ENCODE results near the gene LAMA1. TPM values are rescaled to one million over a fixed set of nuclear protein-coding genes. Genes with fewer than 3 reads are reported as not detected.

LAMA1 gene
- total RNA-seq, 2 donors from 2014 or later, result not detected

DNA sequence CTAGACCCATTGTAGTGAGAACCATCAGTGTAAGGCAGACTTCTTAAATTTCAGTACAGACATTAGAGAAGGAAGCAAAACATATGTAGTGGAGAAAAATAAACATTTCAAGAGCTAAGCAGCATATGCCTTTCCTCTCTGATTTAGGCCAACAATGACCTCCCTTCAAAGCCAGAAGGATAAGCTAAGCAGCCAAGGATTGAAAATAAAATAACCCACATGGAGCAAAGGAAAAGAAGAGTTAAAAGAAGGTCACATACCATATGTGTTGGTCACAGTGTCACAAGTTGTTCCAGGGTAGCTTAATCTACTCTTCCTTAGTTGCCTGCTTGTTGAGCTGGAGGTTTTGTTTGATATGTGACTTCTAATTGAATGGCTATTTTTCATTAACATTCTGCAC lies 15.6 kb upstream of the LAMA1 start:
- no peak for ATAC-seq (replicated peaks)
- no peaks in the 10 kb centered on the region for H3K27me3 Mint-ChIP-seq
- H3K4me1 Mint-ChIP-seq, result no peaks in the 10 kb centered on the region
- no peaks in the 10 kb centered on the region for H3K36me3 Mint-ChIP-seq (ENCODE audit: low read depth)
- peaks cover 8% of the 10 kb centered on the region for H3K9me3 Mint-ChIP-seq
- no peak overlapping the region for H3K27ac Mint-ChIP-seq
- H3K4me3 Mint-ChIP-seq, result no peak overlapping the region

DNA sequence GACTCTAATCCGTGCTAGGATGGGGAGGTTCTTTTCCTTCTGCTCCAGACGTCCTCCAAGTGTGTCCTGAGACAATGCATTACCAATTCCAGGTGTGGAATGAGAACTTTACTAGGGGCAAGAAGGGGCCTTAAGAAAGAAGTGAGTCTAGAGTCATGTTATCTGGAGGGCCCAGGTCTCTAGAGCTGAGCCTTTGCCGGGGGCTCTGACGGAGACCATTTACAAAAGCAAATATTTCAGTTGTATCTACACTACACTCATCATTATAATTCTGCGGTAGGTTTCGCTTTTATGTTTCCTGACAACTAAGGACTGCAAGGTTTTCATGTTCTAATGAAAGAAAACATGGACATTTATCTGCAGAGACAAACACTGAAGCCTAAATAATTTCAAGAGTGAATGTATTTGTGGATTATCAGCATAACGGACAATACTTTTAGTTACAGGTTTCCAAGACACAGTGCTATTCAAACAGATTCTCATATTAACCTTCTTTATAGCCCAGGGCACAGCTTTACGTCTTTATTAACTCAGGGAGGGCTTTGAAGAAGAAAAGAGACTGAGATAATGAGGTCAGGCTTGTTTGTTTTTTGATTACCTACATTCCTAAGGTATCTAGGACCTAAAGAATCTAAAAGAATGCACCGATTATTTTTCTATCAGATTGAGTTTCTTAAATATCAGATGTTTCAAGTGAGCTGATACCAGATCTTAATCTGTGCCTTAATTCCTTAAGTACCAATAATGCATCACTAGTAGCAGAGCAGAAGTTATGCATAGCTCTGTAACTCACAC lies 15.0 kb upstream of the LAMA1 start:
- Mint-ChIP-seq H3K27me3 (no peaks in the 10 kb centered on the region), H3K9me3 (peaks cover 8% of the 10 kb centered on the region), H3K27ac (no peak overlapping the region), H3K4me1 (no peaks in the 10 kb centered on the region), H3K36me3 (ENCODE audit: low read depth) (no peaks in the 10 kb centered on the region), H3K4me3 (no peak overlapping the region)
- ATAC-seq (replicated peaks), result no peak

DNA sequence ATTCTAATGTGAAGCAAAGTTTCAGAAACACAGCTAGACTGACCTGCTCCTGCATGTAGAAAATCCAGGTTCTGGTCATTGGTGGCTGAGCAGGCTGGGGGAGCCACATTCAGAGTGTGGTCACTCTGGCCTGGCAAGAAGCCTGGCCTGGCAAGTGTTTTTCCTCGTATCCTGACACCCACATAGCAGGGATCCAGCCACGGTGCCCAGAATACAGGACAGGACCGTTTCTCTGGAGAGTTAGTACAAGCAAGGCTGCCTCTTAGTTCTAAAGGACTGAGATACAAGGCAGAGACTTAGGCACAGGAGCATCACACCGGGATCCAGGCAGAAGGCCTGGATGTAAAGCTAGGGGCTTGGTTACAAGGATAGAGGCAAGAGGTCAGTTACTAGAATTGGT lies 4.8 kb upstream of the LAMA1 start:
- no peak overlapping the region for H3K27ac Mint-ChIP-seq
- H3K4me1 Mint-ChIP-seq, result no peaks in the 10 kb centered on the region
- H3K27me3 Mint-ChIP-seq, result peaks cover 6% of the 10 kb centered on the region
- no peak for ATAC-seq (replicated peaks)
- no peaks in the 10 kb centered on the region for H3K36me3 Mint-ChIP-seq (ENCODE audit: low read depth)
- H3K4me3 Mint-ChIP-seq, result no peak overlapping the region
- H3K9me3 Mint-ChIP-seq, result peaks cover 3% of the 10 kb centered on the region

DNA sequence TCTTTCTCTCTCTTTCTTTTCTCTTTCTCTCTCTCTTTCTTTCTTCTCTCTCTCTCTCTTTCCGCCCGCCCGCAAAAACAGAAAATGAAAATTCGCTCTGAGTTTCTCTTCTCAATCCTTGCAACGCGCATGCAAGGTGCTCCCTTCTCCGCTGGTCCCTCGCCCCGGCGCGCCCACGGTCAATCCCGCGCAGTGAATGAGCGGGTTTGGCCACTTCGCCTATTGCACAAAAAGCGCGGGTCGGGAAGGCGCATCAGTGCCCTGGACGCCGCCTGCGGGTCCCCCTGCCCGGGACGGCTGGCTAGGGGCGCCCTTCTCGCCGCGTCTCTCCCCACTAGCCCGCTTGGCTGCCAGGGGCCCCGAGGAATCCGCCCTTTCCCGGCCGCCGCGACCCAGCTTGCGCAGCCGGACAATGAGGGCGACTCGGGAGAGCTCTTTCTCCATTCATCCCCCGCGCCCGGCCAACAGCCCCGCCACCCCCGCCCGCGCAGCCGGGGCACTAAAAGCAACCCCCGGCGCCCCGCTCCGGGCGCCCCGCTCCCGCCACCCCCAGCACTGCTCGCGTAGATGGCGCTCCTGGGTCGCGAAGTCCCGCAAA lies 706 bp downstream of the LAMA1 start:
- peaks cover 8% of the 10 kb centered on the region for H3K4me1 Mint-ChIP-seq
- ATAC-seq (replicated peaks), result no peak
- H3K27ac Mint-ChIP-seq, result no peak overlapping the region
- H3K9me3 Mint-ChIP-seq, result peaks cover 8% of the 10 kb centered on the region
- peak overlapping the region; percentile 45 for H3K4me3 Mint-ChIP-seq
- peaks cover 30% of the 10 kb centered on the region for H3K27me3 Mint-ChIP-seq
- H3K36me3 Mint-ChIP-seq (ENCODE audit: low read depth), result peaks cover 6% of the 10 kb centered on the region

DNA sequence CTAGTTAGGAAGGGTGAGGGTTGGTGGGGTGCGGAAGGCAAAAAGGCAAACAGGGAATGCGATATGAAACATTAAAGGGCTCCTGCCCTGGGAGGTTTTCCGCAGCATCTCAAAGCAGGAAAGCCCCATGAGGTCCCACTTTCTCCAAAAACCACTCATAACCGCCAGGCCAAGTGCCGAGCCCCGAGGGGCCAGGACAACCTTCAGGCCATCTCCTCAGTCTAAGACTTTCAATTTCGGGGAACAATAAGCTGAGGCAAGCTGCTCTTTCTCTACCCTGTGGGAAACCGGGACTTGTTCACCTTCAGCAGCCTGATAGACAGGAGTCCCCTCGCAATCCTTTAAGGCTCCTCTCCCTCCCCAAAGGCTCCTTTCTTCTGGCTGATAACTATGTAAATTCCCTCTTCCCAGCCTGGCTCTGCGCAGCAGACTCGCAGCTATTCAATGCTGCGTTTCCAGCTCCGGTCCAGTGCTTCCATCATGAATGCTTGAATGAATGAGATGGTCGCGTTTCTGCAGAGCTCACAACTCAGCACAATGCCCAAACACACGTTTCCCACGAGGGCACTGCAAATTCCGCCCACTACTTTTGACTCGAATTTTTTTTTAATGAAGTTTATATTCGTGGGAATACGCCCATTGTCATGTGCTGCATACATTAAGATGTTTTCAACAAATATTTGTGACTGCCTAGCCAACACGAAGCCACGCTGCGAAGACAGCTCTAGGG lies 1.4 kb downstream of the LAMA1 start:
- Mint-ChIP-seq H3K27me3 (peaks cover 30% of the 10 kb centered on the region), H3K4me1 (peaks cover 8% of the 10 kb centered on the region), H3K9me3 (peaks cover 8% of the 10 kb centered on the region), H3K4me3 (peak overlapping the region; percentile 45), H3K27ac (no peak overlapping the region), H3K36me3 (ENCODE audit: low read depth) (peaks cover 6% of the 10 kb centered on the region)
- ATAC-seq (replicated peaks), result no peak

DNA sequence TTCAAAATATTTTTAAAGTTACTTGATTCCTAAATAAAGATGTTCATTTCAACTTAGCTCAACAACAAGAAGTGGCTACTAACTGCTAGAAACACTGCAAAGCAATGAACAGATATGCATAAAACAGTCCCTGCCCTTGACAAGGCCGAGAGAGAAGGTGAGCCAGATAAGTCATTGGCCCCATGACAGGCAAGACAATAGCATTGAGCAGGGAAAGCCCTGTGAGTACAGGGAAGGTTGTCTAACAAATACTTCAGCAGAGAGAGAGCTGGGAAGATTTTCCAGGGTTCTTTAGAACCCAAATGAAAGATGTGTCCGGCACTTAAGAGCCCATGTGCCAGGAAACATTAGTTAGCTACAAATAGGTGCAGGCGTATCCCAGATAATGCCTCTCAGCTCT lies 4.7 kb downstream of the LAMA1 start:
- peaks cover 6% of the 10 kb centered on the region for H3K36me3 Mint-ChIP-seq (ENCODE audit: low read depth)
- H3K4me1 Mint-ChIP-seq, result peaks cover 8% of the 10 kb centered on the region
- peaks cover 11% of the 10 kb centered on the region for H3K9me3 Mint-ChIP-seq
- no peak overlapping the region for H3K4me3 Mint-ChIP-seq
- H3K27ac Mint-ChIP-seq, result no peak overlapping the region
- peaks cover 28% of the 10 kb centered on the region for H3K27me3 Mint-ChIP-seq
- no peak for ATAC-seq (replicated peaks)

DNA sequence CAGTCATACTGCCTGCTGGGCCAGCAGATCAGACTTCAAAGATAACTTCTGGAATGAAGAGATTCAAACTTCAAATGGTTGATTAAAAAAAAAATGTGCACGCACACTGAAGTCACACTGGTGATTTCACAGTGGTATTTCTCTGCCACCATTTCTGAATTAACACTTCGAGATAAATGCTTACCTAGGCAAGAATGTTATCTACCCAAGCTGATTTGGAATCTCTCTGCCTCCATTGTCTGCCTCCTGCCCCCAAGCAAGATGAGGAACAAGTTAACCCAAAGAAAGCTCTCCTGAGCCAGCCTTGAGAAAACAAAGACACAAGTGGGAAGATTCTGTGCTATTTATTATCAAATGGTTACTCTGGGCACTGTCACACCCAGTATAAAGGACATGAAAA lies 6.5 kb downstream of the LAMA1 start:
- peaks cover 11% of the 10 kb centered on the region for H3K9me3 Mint-ChIP-seq
- peaks cover 2% of the 10 kb centered on the region for H3K4me1 Mint-ChIP-seq
- H3K27me3 Mint-ChIP-seq, result peaks cover 21% of the 10 kb centered on the region
- H3K27ac Mint-ChIP-seq, result no peak overlapping the region
- ATAC-seq (replicated peaks), result no peak
- peaks cover under 1% of the 10 kb centered on the region for H3K36me3 Mint-ChIP-seq (ENCODE audit: low read depth)
- no peak overlapping the region for H3K4me3 Mint-ChIP-seq

DNA sequence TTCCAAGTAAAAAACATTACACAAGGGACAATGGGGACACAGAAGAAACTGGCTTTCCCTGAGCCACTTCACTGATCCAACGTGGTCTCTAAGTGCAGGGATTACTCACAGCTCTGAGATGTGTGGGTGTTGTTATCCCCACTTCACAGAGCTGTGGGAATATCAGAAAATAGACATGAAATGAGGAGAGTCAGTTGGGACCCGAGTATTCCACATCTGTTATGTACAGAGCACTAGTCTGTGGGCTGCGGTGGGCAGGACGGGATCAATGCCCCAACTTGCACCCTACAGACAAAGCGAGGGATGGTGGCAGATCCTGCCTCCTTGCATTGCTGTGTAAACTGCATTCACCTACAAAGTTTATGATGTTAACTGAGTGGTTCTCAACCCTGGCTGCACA lies 11.7 kb downstream of the LAMA1 start:
- Mint-ChIP-seq H3K9me3 (peaks cover 6% of the 10 kb centered on the region), H3K36me3 (ENCODE audit: low read depth) (no peaks in the 10 kb centered on the region), H3K4me1 (no peaks in the 10 kb centered on the region), H3K27ac (no peak overlapping the region), H3K27me3 (peaks cover 4% of the 10 kb centered on the region), H3K4me3 (no peak overlapping the region)
- ATAC-seq (replicated peaks), result no peak

DNA sequence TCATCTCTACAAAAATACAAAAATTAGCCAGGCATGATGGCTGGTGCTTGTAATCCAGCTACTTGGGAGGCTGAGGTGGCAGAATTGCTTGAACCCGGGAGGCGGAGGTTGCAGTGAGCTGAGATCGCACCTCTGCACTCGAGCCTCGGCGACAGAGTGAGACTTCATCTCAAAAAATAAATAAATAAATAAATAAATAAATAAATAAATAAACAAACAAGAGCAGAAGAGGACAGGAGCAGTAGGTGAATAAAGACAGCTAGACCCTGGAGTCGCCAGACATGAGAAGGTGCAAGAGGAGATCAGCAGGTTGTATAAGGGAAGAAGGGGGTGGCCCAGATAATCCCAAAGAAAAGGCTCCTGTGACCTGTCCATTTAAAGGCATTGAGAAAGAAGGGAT lies 12.3 kb downstream of the LAMA1 start:
- Mint-ChIP-seq H3K27ac (no peak overlapping the region), H3K27me3 (peaks cover 4% of the 10 kb centered on the region), H3K36me3 (ENCODE audit: low read depth) (no peaks in the 10 kb centered on the region), H3K4me3 (no peak overlapping the region), H3K4me1 (no peaks in the 10 kb centered on the region), H3K9me3 (peaks cover 6% of the 10 kb centered on the region)
- ATAC-seq (replicated peaks), result no peak

DNA sequence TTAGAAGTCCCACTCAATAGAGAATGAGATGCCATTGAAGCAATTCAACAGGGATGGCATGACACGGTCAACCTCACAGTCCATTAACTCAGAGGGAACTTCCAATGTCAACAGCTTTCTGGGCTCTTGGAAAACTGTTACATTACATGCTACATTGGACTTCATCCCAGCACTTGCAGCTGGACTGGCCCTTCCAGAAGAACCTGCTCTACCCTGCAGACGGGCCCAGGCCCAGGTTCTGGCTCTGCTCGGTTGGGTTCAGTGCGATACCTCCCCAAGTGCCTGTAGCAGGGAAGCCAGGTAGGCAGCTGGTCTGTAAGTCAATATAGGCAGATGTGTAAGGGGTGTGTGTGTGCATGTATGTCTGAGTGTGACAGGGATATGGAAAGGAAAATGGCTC lies 12.9 kb downstream of the LAMA1 start:
- no peaks in the 10 kb centered on the region for H3K36me3 Mint-ChIP-seq (ENCODE audit: low read depth)
- no peak for ATAC-seq (replicated peaks)
- no peak overlapping the region for H3K27ac Mint-ChIP-seq

DNA sequence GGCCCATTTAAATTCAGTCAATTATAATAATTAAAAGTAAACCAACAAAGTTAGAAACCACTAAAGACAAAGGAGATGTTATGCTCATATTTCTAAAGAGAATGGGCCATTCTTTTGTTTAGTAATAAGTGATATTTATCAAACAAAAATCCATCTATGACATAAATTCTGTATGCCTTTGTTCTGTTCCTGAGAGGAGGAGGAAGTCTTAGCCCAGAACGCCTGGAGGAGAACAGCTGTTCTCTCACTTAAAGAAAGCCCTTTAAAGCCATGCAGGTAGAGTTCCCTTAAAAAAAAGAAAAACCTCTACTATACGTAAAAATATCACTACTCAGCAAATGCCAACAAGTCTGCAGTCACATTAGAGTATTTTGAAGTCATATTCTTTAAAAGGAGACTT lies 15.5 kb downstream of the LAMA1 start:
- Mint-ChIP-seq H3K36me3 (ENCODE audit: low read depth) (no peaks in the 10 kb centered on the region), H3K9me3 (peaks cover 3% of the 10 kb centered on the region), H3K27me3 (no peaks in the 10 kb centered on the region), H3K27ac (no peak overlapping the region), H3K4me1 (no peaks in the 10 kb centered on the region), H3K4me3 (no peak overlapping the region)
- ATAC-seq (replicated peaks), result no peak

More for the DNA sequence above, 12.9 kb downstream of the LAMA1 start:
- Mint-ChIP-seq H3K4me3 (no peak overlapping the region), H3K4me1 (no peaks in the 10 kb centered on the region), H3K27me3 (peaks cover 4% of the 10 kb centered on the region), H3K9me3 (peaks cover 6% of the 10 kb centered on the region)

DNA sequence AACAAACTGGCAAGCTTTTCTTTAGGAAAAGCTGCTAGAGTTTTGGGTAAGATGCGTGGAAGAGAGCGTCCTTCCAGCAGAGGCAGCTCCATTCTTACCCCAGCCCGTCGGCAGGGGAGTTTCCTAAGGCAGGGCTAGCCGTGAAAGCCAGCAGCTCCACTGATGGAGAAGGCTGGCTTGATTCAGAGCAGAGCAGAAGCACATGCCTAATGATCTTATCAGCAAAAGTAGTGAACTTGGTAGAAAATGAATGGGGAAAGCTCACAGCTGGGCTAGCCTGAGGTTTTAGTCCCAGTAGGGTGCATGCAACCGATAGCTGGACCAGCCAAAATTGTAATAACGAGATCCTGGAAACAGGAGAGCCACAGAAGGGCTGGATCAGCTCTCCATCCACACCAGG lies 20.8 kb downstream of the LAMA1 start:
- Mint-ChIP-seq H3K9me3 (peaks cover 3% of the 10 kb centered on the region), H3K36me3 (ENCODE audit: low read depth) (no peaks in the 10 kb centered on the region), H3K4me3 (no peak overlapping the region), H3K4me1 (no peaks in the 10 kb centered on the region), H3K27ac (no peak overlapping the region), H3K27me3 (no peaks in the 10 kb centered on the region)
- ATAC-seq (replicated peaks), result no peak

DNA sequence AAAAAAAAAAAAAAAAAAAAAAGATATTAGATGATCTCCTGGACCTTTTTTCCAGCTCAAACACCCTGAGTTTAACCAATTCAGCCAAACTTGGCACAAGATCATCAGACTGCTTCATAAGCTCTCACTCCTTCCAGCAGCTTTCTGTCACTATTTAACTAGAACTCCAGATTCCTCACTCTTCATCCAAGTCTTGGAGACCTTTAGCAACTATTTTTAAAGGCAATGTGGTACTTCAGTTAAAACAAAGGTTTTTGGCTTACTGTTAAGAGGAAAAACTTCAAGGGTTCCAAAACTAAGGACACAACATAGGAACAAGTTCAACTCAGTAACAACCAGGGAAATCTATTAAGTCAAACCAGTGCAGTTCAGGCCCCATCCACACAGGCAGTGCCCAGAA lies 23.2 kb downstream of the LAMA1 start:
- no peak for ATAC-seq (replicated peaks)
- no peaks in the 10 kb centered on the region for H3K36me3 Mint-ChIP-seq (ENCODE audit: low read depth)
- no peaks in the 10 kb centered on the region for H3K27me3 Mint-ChIP-seq
- H3K27ac Mint-ChIP-seq, result no peak overlapping the region
- no peaks in the 10 kb centered on the region for H3K9me3 Mint-ChIP-seq
- no peaks in the 10 kb centered on the region for H3K4me1 Mint-ChIP-seq
- no peak overlapping the region for H3K4me3 Mint-ChIP-seq

DNA sequence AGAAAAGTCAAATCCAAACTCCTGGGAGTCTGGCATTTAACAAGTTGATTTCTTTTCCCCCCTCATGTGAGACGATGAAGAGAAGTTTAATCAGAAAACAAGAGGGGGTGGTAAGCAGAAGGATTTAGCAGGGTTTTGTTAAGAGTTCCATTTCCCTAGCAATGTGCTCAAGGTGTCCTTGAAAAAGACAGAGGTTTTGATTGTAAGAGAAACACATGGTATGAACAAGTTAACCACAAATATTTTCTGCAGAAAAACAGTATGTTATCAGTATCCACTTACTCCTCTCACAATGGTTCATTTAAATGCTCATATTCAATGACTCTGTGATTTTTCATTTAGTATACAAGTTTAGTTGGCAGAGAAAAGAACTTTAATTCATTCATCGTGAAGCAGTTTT lies 26.8 kb downstream of the LAMA1 start:
- Mint-ChIP-seq H3K4me3 (no peak overlapping the region), H3K4me1 (no peaks in the 10 kb centered on the region), H3K27ac (no peak overlapping the region), H3K36me3 (ENCODE audit: low read depth) (no peaks in the 10 kb centered on the region), H3K9me3 (no peaks in the 10 kb centered on the region), H3K27me3 (peaks cover 5% of the 10 kb centered on the region)
- ATAC-seq (replicated peaks), result no peak

DNA sequence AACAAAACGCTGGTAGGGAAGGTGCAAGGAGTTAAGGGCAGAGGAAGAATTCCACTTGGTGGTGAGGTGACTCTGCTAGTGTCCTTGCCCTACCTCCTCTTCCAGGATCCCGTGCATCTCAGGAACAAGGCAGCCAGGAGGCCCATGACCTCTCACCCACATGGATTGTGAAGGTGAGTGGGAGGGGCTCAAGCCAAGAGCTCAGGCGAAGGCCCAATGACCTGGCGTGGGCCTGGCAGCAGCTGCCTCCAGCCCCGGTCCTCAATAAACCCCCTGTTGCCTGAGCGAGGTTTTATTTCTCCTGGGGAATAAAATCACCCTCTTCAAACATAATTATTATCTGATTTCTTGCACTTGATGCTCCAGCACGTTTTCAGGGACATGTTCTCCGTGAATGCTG lies 28.2 kb downstream of the LAMA1 start:
- no peak for ATAC-seq (replicated peaks)
- Mint-ChIP-seq H3K27ac (no peak overlapping the region), H3K4me1 (no peaks in the 10 kb centered on the region), H3K27me3 (peaks cover 5% of the 10 kb centered on the region), H3K4me3 (no peak overlapping the region), H3K9me3 (no peaks in the 10 kb centered on the region), H3K36me3 (ENCODE audit: low read depth) (no peaks in the 10 kb centered on the region)

All from activated T-helper 17 cell treated with anti-CD3 and anti-CD28 coated beads, Interleukin-2, amount 50 U/mL, for 72 hours (primary cell).